Astrocyte (in vitro differentiated cells and primary cell): ENCODE data around the gene GRIK5. TPM values are rescaled to one million over a fixed set of nuclear protein-coding genes. Genes with fewer than 3 reads are reported as not detected.
"Not testable (repeated sequence)": the region's sequence is repeated elsewhere in the genome, so short reads cannot be mapped to it uniquely, and the experiment has no call there.

Experiments
- DNase-seq: peaks from one replicate; pipeline ENCODE4 v3.0.0-alpha.2; 2010; ENCODE audit warnings: low read depth
- FAIRE-seq: peaks from 2 replicates; lab custom pipeline; 2011; peaks lifted over from hg19 to GRCh38; lab: Jason Lieb, UNC
- H2AFZ ChIP-seq: 2 replicates; pipeline ENCODE4 v1.6.0; 2012; ENCODE audit warnings: low read depth, low read length, inconsistent platforms
- H3K27ac ChIP-seq: 2 replicates; pipeline ENCODE4 v1.5.1; 2011; ENCODE audit warnings: low read depth, low read length, inconsistent platforms
- H3K27me3 ChIP-seq: 2 replicates; pipeline ENCODE4 v1.6.0; 2011; ENCODE audit warnings: low read length, inconsistent platforms; ENCODE audit not compliant: insufficient read depth
- H3K36me3 ChIP-seq: 2 replicates; pipeline ENCODE4 v1.5.1; 2011; ENCODE audit warnings: low read length, inconsistent platforms; ENCODE audit not compliant: insufficient read depth
- H3K4me1 ChIP-seq: 2 replicates; pipeline ENCODE4 v1.5.1; 2011; ENCODE audit warnings: low read length, inconsistent platforms; ENCODE audit not compliant: insufficient read depth
- H3K4me2 ChIP-seq: 2 replicates; pipeline ENCODE4 v1.6.0; 2012; ENCODE audit warnings: low read length, inconsistent platforms
- H3K4me3 ChIP-seq: 2 replicates; pipeline ENCODE4 v1.5.1; 2011; ENCODE audit warnings: low read depth, mild to moderate bottlenecking, low read length, inconsistent platforms; ENCODE audit not compliant: insufficient read depth
- H3K79me2 ChIP-seq: 2 replicates; pipeline ENCODE4 v1.6.0; 2012; ENCODE audit warnings: mild to moderate bottlenecking, low read length, inconsistent platforms; ENCODE audit not compliant: insufficient read depth
- H3K9ac ChIP-seq: 2 replicates; pipeline ENCODE4 v1.6.0; 2012; ENCODE audit warnings: mild to moderate bottlenecking, low read length, inconsistent platforms
- H3K9me3 ChIP-seq: 2 replicates; pipeline ENCODE4 v1.5.1; 2012; ENCODE audit warnings: low read depth, mild to moderate bottlenecking, low read length, inconsistent platforms; ENCODE audit not compliant: insufficient read depth
- H4K20me1 ChIP-seq: 2 replicates; pipeline ENCODE4 v1.6.0; 2012; ENCODE audit warnings: low read length, inconsistent platforms; ENCODE audit not compliant: insufficient read depth
- H3K27ac Mint-ChIP-seq: one replicate; pipeline ENCODE4 v1.8.0; 2021; ENCODE audit warnings: mild to moderate bottlenecking, mixed read lengths; ENCODE audit not compliant: unreplicated experiment
- H3K27me3 Mint-ChIP-seq: one replicate; pipeline ENCODE4 v1.8.0; 2021; ENCODE audit warnings: low read depth, mixed read lengths; ENCODE audit not compliant: unreplicated experiment
- H3K36me3 Mint-ChIP-seq: one replicate; pipeline ENCODE4 v1.8.0; 2021; ENCODE audit warnings: low read depth, mixed read lengths; ENCODE audit not compliant: unreplicated experiment
- H3K4me1 Mint-ChIP-seq: one replicate; pipeline ENCODE4 v1.8.0; 2021; ENCODE audit warnings: low read depth, mixed read lengths; ENCODE audit not compliant: unreplicated experiment
- H3K4me3 Mint-ChIP-seq: one replicate; pipeline ENCODE4 v1.8.0; 2021; ENCODE audit warnings: mild to moderate bottlenecking, moderate library complexity, mixed read lengths; ENCODE audit not compliant: unreplicated experiment
- H3K9me3 Mint-ChIP-seq: one replicate; pipeline ENCODE4 v1.8.0; 2021; ENCODE audit warnings: mild to moderate bottlenecking, mixed read lengths; ENCODE audit not compliant: unreplicated experiment
- EZH2 ChIP-seq: IDR thresholded peaks from 2 replicates; pipeline ENCODE4 v1.6.1; 2012; ENCODE audit warnings: mild to moderate bottlenecking, low read length, inconsistent platforms; ENCODE audit not compliant: insufficient read depth
- total RNA-seq: library from RNA; stranded (reverse); gene quantifications from 2 replicates; pipeline ENCODE4 v1.2.1, GENCODE V29; 2021
- TF ChIP-seq, protein P1 (sequence below): IDR thresholded peaks from 2 replicates; pipeline ENCODE4 v1.5.1; 2011; ENCODE audit warnings: low read depth, mild to moderate bottlenecking, inconsistent platforms, low read length, moderate library complexity; ENCODE audit not compliant: insufficient read depth

The GRIK5 gene
- total RNA-seq, 1 donor from 2014 or later, result 9.2 TPM

GRCh38 chr19:42102877-42103276 lies 32.9 kb upstream of the GRIK5 start:
- H3K4me1 Mint-ChIP-seq, result peaks cover 10% of the 10 kb centered on the region
- no peak for DNase-seq
- Histone ChIP-seq H3K4me2 (no peak overlapping the region), H3K9ac (no peak overlapping the region), H4K20me1 (no peaks in the 10 kb centered on the region), H3K9me3 (no peaks in the 10 kb centered on the region), H3K4me1 (no peaks in the 10 kb centered on the region), H3K4me3 (no peak overlapping the region), H3K36me3 (no peaks in the 10 kb centered on the region), H3K27ac (no peak overlapping the region), H3K27me3 (no peaks in the 10 kb centered on the region), H2AFZ (no peak overlapping the region), H3K79me2 (no peaks in the 10 kb centered on the region)
- TF ChIP-seq, protein P1, sequence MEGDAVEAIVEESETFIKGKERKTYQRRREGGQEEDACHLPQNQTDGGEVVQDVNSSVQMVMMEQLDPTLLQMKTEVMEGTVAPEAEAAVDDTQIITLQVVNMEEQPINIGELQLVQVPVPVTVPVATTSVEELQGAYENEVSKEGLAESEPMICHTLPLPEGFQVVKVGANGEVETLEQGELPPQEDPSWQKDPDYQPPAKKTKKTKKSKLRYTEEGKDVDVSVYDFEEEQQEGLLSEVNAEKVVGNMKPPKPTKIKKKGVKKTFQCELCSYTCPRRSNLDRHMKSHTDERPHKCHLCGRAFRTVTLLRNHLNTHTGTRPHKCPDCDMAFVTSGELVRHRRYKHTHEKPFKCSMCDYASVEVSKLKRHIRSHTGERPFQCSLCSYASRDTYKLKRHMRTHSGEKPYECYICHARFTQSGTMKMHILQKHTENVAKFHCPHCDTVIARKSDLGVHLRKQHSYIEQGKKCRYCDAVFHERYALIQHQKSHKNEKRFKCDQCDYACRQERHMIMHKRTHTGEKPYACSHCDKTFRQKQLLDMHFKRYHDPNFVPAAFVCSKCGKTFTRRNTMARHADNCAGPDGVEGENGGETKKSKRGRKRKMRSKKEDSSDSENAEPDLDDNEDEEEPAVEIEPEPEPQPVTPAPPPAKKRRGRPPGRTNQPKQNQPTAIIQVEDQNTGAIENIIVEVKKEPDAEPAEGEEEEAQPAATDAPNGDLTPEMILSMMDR, result no peak
- no peak for TF ChIP-seq EZH2
- peaks cover 2% of the 10 kb centered on the region for H3K36me3 Mint-ChIP-seq
- FAIRE-seq, result no peak
- H3K9me3 Mint-ChIP-seq, result no peaks in the 10 kb centered on the region
- H3K27me3 Mint-ChIP-seq, result peaks cover 2% of the 10 kb centered on the region
- no peak overlapping the region for H3K4me3 Mint-ChIP-seq
- H3K27ac Mint-ChIP-seq, result no peak overlapping the region

DNA sequence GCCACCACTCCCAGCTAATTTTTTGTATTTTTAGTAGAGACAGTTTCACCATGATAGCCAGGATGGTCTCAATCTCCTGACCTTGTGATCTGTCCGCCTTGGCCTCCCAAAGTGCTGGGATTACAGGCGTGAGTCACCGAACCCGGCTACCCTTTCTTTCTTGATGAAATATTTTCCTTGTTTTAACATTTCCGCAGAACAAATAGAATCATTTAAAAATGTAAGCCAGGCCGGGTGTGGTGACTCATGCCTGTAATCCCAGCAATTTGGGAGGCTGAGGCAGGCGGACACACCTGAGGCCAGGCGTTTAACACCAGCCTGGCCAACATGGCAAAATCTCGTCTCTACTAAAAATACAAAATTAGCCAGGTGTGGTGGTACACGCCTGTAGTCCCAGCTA lies 30.2 kb upstream of the GRIK5 start:
- not testable (repeated sequence) for H3K9ac ChIP-seq, H3K79me2 ChIP-seq, H3K9me3 Mint-ChIP-seq, H3K4me2 ChIP-seq, H3K4me1 Mint-ChIP-seq, H2AFZ ChIP-seq, H3K27me3 ChIP-seq, H3K27ac Mint-ChIP-seq, H3K9me3 ChIP-seq, DNase-seq, H3K4me3 Mint-ChIP-seq, H3K4me1 ChIP-seq, H3K36me3 ChIP-seq, H3K36me3 Mint-ChIP-seq, H3K27me3 Mint-ChIP-seq, H3K27ac ChIP-seq, FAIRE-seq, H3K4me3 ChIP-seq, H4K20me1 ChIP-seq

GRCh38 chr19:42099336-42099925 lies 29.4 kb upstream of the GRIK5 start:
- Mint-ChIP-seq H3K27ac (no peak overlapping the region), H3K4me3 (no peak overlapping the region), H3K4me1 (peaks cover 2% of the 10 kb centered on the region), H3K36me3 (peaks cover 2% of the 10 kb centered on the region), H3K27me3 (peaks cover 6% of the 10 kb centered on the region), H3K9me3 (no peaks in the 10 kb centered on the region)
- DNase-seq, result no peak
- Histone ChIP-seq H3K27ac (no peak overlapping the region), H4K20me1 (no peaks in the 10 kb centered on the region), H3K27me3 (no peaks in the 10 kb centered on the region), H3K4me3 (no peak overlapping the region), H3K79me2 (no peaks in the 10 kb centered on the region), H3K36me3 (no peaks in the 10 kb centered on the region), H3K9ac (no peak overlapping the region), H3K9me3 (no peaks in the 10 kb centered on the region), H3K4me2 (no peak overlapping the region), H2AFZ (no peak overlapping the region), H3K4me1 (no peaks in the 10 kb centered on the region)
- FAIRE-seq, result no peak
- no peak for TF ChIP-seq EZH2
- TF ChIP-seq, protein P1, result no peak
